RWPE2 (cell line): ENCODE data around the gene URB2.

Source experiments
- ATAC-seq: fragments of 200-7000 bp; cut with Tn5 transposase; 3 replicates; pipeline ENCODE4 v1.9.1; 2021; ENCODE audit warnings: low read depth
- DNase-seq: peaks from one replicate; pipeline ENCODE4 v3.0.0-alpha.2; 2020; ENCODE audit warnings: low spot score
- H3K27ac ChIP-seq: fragments of 450-650 bp; 2 replicates; pipeline ENCODE4 v1.5.1; 2017; ENCODE audit warnings: mild to moderate bottlenecking; ENCODE audit not compliant: poor library complexity, severe bottlenecking
- H3K27me3 ChIP-seq: fragments of 250-450 bp; sonication (Bioruptor Pico); 2 replicates; pipeline ENCODE4 v1.5.1; 2021; ENCODE audit warnings: mild to moderate bottlenecking, moderate library complexity; ENCODE audit not compliant: insufficient read depth, poor library complexity, severe bottlenecking
- H3K36me3 ChIP-seq: fragments of 250-450 bp; sonication (Bioruptor Pico); 2 replicates; pipeline ENCODE4 v1.5.1; 2020; ENCODE audit warnings: low read depth, mild to moderate bottlenecking, moderate library complexity
- H3K4me1 ChIP-seq: fragments of 250-450 bp; sonication (Bioruptor Pico); 2 replicates; pipeline ENCODE4 v1.5.1; 2021; ENCODE audit warnings: mild to moderate bottlenecking, moderate library complexity; ENCODE audit not compliant: insufficient read depth, poor library complexity, severe bottlenecking
- H3K4me3 ChIP-seq: fragments of 250-450 bp; sonication (Bioruptor Pico); 2 replicates; pipeline ENCODE4 v1.5.1; 2021; ENCODE audit warnings: mild to moderate bottlenecking, moderate library complexity; ENCODE audit not compliant: severe bottlenecking
- H3K9me3 ChIP-seq: fragments of 250-450 bp; sonication (Bioruptor Pico); 2 replicates; pipeline ENCODE4 v1.5.1; 2021; ENCODE audit warnings: mild to moderate bottlenecking, moderate library complexity; ENCODE audit not compliant: severe bottlenecking
- TF ChIP-seq, protein P1 (sequence below): fragments of 450-650 bp; IDR thresholded peaks from one replicate; pipeline ENCODE4 v1.5.1; 2017; ENCODE audit warnings: mild to moderate bottlenecking, moderate library complexity; ENCODE audit not compliant: poor library complexity, severe bottlenecking

The URB2 gene

DNA sequence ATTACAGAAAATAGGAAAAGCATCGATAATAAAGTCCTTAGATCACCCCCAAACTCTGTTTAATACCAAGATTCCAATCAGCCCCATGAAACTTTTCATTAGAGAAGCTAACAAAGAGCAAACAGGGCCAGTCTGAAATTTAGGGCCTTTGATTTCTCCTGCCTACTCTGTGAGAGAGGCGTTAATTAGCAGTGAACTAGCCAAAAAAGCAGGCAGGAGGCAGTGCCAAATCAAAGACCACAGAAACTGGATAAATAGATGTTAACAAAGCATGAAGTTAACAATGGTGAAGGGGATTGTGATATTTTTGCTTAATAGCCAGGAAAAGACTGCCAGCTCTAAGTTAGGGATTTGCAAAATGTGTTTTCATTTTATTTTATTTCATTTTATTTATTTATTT is 11.3 kb upstream of the URB2 start:
- Histone ChIP-seq H3K4me1 (no peaks in the 10 kb centered on the region), H3K36me3 (peaks cover under 1% of the 10 kb centered on the region)
- no peak for ATAC-seq

DNA sequence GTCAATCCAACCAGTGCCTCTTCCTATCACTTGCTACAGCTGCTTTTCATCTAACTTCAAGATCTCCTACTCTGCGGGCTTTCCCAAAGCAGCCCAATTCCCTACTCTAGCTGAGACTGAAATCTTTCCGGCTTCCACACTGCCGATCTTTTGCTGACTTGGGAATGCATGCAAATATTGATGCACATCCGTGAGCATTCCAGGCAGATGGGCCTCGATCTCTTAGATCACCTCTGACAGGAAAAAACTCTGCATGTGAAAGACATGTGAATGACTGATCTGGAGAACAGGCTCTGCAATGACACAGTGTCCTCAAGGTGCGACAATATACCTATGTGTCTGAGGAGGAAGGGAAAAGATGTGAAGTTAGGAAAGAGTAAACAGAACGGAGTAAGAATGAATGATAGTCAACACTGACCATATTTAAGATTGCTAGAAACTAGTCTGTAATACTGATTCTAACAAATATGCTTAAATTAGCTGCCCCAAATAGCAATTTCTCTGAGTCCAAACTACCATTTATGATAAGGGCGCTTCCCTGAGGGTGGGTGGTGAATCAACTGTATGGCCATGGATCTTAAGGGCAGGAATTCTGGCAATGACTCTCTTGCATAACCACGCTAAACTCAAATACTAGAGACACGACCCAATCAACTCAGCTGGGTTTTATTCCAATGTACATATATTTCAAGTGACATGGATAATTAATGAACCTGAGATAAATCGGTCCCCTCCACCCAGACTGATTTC is 8.5 kb upstream of the URB2 start:
- no peaks in the 10 kb centered on the region for H3K9me3 ChIP-seq
- no peak overlapping the region for H3K27ac ChIP-seq
- H3K4me3 ChIP-seq, result no peak overlapping the region
- H3K27me3 ChIP-seq, result no peaks in the 10 kb centered on the region
- peaks cover 4% of the 10 kb centered on the region; the same call in 1 of the 2 replicates for H3K36me3 ChIP-seq
- H3K4me1 ChIP-seq, result no peaks in the 10 kb centered on the region
- no peak for ATAC-seq
- DNase-seq, result no peak
- TF ChIP-seq, protein P1, sequence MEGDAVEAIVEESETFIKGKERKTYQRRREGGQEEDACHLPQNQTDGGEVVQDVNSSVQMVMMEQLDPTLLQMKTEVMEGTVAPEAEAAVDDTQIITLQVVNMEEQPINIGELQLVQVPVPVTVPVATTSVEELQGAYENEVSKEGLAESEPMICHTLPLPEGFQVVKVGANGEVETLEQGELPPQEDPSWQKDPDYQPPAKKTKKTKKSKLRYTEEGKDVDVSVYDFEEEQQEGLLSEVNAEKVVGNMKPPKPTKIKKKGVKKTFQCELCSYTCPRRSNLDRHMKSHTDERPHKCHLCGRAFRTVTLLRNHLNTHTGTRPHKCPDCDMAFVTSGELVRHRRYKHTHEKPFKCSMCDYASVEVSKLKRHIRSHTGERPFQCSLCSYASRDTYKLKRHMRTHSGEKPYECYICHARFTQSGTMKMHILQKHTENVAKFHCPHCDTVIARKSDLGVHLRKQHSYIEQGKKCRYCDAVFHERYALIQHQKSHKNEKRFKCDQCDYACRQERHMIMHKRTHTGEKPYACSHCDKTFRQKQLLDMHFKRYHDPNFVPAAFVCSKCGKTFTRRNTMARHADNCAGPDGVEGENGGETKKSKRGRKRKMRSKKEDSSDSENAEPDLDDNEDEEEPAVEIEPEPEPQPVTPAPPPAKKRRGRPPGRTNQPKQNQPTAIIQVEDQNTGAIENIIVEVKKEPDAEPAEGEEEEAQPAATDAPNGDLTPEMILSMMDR, result no peak

More for the DNA sequence above, 11.3 kb upstream of the URB2 start:
- TF ChIP-seq, protein P1, result no peak
- H3K27ac ChIP-seq, result no peak overlapping the region
- H3K4me3 ChIP-seq, result no peak overlapping the region
- H3K9me3 ChIP-seq, result no peaks in the 10 kb centered on the region
- no peak for DNase-seq
- no peaks in the 10 kb centered on the region for H3K27me3 ChIP-seq

DNA sequence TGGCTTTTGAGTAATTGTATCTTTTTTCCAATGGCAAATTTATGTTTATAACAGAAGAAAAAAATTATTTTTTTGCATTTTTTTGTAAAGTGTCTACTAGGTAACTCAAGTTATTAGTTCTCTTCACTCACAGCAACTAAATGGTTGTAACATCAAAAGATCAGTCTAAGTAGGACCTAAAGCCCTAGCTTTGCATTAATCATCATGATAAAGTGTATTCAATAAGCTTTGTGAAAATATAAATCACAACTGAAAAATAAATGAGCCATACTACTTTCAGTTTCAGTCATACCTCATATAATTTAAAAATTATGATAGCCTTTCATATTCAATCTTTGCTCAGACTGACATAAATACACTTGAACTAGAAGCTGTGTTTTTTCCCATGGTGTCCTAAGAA is 7.0 kb upstream of the URB2 start:
- Histone ChIP-seq H3K27ac (no peak overlapping the region), H3K4me1 (no peaks in the 10 kb centered on the region), H3K4me3 (no peak overlapping the region), H3K9me3 (no peaks in the 10 kb centered on the region), H3K27me3 (no peaks in the 10 kb centered on the region), H3K36me3 (peaks cover 4% of the 10 kb centered on the region; the same call in 1 of the 2 replicates)
- no peak for DNase-seq
- TF ChIP-seq, protein P1, result no peak
- no peak for ATAC-seq

DNA sequence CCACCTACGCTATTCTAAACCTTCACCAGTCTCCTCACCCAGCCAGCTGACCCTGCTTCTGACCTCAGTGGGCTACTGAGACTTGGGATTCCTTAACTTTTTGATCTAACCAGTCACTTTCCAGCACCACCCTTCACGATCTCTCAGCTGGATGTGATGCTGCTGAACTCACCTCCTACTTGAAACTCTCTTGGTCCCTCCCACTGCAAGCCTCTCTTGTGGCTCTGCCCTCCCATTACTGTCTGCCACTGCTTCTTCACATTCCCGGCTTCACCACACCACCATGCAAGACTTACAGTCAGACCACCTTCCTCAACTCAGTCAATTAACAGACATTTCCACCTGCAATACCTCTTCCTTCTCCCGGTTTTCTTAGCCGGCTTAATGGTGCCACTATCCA is 6.4 kb upstream of the URB2 start:
- TF ChIP-seq, protein P1, result no peak
- Histone ChIP-seq H3K36me3 (peaks cover 4% of the 10 kb centered on the region; the same call in 1 of the 2 replicates), H3K27ac (no peak overlapping the region), H3K4me1 (no peaks in the 10 kb centered on the region), H3K9me3 (no peaks in the 10 kb centered on the region), H3K4me3 (no peak overlapping the region), H3K27me3 (no peaks in the 10 kb centered on the region)
- ATAC-seq (no peak), DNase-seq (no peak)

DNA sequence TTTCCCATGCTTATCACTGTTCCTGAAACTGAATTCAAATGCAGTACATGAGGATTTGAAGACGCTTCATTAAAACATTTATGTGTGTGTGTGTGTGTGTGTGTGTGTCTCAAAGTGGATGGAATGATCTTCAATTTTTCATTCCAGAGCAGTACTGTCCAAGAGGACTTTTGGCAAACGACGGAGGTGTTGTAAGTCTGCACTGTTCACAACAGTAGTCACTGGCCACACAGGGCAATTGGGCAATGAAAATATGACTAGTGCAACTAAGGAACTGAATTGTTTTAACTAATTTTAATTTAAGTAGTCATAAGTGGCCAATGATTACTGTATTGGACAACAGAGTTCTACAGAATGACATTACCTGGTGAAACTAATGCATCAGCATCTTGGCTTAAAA is 5.2 kb upstream of the URB2 start:
- TF ChIP-seq, protein P1, result no peak
- Histone ChIP-seq H3K9me3 (no peaks in the 10 kb centered on the region), H3K4me3 (no peak overlapping the region), H3K27me3 (no peaks in the 10 kb centered on the region), H3K27ac (no peak overlapping the region), H3K36me3 (peaks cover 4% of the 10 kb centered on the region; the same call in 1 of the 2 replicates), H3K4me1 (no peaks in the 10 kb centered on the region)
- ATAC-seq, result no peak
- DNase-seq, result no peak
